Activated CD8-positive, alpha-beta memory T cell treated with anti-CD3 and anti-CD28 coated beads for 24 hours (primary cell): ENCODE data around the gene HBB.

ENCODE experiments used
- DNase-seq: peaks from one replicate; pipeline ENCODE4 v3.0.0-alpha.2; 2020

The HBB gene

DNA sequence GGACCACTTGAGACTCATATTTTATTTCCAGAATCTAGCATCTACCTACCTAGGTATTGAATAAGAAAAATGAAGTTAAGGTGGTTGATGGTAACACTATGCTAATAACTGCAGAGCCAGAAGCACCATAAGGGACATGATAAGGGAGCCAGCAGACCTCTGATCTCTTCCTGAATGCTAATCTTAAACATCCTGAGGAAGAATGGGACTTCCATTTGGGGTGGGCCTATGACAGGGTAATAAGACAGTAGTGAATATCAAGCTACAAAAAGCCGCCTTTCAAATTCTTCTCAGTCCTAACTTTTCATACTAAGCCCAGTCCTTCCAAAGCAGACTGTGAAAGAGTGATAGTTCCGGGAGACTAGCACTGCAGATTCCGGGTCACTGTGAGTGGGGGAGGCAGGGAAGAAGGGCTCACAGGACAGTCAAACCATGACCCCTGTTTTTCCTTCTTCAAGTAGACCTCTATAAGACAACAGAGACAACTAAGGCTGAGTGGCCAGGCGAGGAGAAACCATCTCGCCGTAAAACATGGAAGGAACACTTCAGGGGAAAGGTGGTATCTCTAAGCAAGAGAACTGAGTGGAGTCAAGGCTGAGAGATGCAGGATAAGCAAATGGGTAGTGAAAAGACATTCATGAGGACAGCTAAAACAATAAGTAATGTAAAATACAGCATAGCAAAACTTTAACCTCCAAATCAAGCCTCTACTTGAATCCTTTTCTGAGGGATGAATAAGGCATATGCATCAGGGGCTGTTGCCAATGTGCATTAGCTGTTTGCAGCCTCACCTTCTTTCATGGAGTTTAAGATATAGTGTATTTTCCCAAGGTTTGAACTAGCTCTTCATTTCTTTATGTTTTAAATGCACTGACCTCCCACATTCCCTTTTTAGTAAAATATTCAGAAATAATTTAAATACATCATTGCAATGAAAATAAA lies 2.1 kb downstream of the HBB start:
- DNase-seq, result no peak

GRCh38 chr11:5223686-5224085 lies 3.2 kb downstream of the HBB start:
- no peak for DNase-seq

DNA sequence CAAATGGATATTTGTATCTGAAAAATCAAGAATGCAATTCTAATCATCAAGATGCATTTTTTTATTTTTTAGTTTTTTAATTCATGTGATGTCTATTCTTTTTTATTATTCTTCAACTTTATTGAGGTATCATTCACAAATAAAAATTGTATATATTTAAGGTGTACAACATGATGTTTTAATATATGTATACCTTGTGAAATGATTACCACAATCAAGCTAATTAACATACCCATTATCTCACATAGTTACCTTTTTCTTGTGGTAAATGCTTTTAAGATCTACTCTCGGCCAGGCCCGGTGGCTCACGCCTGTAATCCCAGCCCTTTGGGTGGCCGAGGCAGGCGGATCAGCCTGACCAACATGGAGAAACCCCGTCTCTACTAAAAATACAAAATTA lies 3.7 kb downstream of the HBB start:
- no peak for DNase-seq

GRCh38 chr11:5210376-5210885 lies 16.4 kb downstream of the HBB start:
- DNase-seq, result no peak

DNA sequence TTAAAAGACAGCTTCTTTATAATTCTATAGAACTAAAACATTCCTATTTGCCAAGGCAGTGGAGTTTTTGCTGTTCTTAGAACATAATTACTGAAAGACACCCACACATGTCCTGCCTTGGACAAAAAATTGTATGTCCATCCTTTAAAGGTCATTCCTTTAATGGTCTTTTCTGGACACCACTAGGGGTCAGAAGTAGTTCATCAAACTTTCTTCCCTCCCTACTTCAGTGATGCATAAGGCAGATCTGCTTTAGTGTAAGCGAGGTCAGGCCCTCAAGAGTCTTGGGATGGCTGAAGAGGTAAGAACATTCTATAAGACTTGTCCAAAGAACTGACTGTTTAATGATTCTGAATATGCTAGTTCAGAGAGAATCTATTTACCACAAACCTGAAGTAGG lies 22.1 kb downstream of the HBB start:
- DNase-seq, result no peak

- DNase-seq, result no peak
Observed at GRCh38 chr11:5203366-5203765, 23.5 kb downstream of the HBB start.

DNA sequence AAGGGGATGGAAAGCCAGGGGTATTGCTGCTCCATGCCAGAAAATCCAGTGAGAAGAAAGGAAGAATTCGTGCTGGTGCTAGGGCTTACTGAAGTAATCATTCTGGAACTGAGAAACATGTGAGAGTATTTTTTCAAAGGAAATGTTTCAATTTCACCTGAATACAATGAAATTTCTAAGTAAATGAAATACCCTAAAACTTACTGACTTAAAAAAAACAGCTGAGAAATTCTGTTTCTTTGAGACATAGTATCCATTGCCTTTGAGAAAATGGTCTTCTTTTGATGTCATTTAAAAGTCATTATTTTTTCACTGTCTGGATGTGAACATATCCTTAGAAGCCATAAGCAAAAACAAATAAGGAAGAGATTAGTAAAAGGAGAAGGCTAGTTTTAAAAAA lies 26.3 kb downstream of the HBB start, which contains the start of gene OR51V1:
TSS of gene OR51V1 (minus strand) at position 101 of the 400 bp plus-strand sequence. CDS start at position 101, 0 bp downstream.
- no peak for DNase-seq

DNA sequence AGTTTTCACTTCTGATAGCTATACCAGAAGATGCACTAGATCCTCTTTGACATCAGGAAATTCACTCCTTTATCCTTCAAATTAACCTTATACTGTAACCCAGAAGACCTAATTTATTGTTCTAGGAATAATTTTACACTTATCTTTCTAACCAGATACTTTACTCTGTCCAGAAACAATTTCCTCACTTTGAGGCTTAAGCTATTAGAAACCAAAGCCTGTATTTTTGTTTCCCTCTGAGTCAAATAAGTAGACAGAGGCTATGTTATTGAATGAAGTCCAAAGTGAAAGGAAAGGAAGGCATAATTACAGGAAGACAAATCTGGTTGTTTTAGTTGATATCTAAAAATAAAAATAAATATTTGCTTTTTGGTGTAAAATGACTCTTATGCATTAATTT lies 28.6 kb downstream of the HBB start:
- DNase-seq, result no peak

GRCh38 chr11:5197536-5197935 lies 29.3 kb downstream of the HBB start:
- no peak for DNase-seq

DNA sequence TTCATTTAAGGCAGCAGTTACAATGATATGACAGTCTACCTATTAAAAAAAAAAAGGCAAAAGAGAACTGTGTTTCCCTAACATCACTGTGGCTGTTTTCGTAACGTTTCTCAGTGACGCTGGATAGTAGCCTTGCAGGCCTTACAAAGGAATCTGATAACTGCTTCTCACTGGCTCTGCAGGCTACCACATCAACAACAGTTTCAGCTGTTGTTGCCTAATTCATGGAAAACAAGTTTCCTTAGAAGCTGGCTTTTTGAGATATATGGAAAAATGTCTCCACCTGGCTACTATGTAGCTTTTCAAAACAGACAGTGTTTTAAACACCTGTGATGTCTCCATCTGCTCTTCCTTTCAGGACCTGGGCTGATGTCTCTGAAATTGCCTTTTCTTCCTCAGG lies 30.1 kb downstream of the HBB start:
- DNase-seq, result no peak

GRCh38 chr11:5196067-5196466 lies 30.8 kb downstream of the HBB start:
- no peak for DNase-seq

DNA sequence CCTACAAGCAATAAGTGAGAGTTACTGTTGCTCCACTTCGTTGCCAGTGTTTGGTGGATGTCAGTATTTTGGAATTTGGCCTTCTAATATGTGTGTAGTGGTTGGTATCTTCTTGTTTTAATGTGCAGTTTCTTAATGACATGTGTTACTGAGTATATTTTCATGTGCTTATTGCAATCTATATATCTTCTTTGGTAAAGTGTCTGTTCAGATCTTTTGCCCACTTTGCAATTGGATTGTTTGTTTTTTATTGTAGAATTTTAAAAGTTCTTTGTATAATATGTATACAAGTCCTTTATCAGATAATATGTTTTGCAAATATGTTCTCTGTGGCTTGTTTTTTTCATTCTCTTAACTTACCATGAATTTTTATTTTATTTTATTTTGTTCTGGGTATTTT lies 34.1 kb downstream of the HBB start:
- no peak for DNase-seq

- DNase-seq, result no peak
Observed at GRCh38 chr11:5188201-5188600, 38.7 kb downstream of the HBB start.

- no peak for DNase-seq
Observed at GRCh38 chr11:5178046-5178837, 48.6 kb downstream of the HBB start.
